MM.1S (cell line): Measurements from ENCODE around the gene SCNN1B.

ENCODE experiments used
- DNase-seq: peaks from one replicate; pipeline ENCODE4 v3.0.0-alpha.2; 2015
- H2AFZ ChIP-seq: fragments of 300-600 bp; sonication (generic); 2 replicates; pipeline ENCODE4 v1.6.0; 2016; ENCODE audit warnings: antibody characterized with exemption, low read length
- H3F3A ChIP-seq: fragments of 300-600 bp; sonication (generic); 2 replicates; pipeline ENCODE4 v1.6.1; 2016; ENCODE audit warnings: mild to moderate bottlenecking, antibody characterized with exemption, low read length, moderate library complexity, mixed read lengths; ENCODE audit not compliant: insufficient read depth
- H3K27ac ChIP-seq: fragments of 300-600 bp; sonication (generic); 2 replicates; pipeline ENCODE4 v1.5.1; 2016; ENCODE audit warnings: mild to moderate bottlenecking, low read length
- H3K27me3 ChIP-seq: fragments of 300-600 bp; sonication (generic); replicated peaks from 2 replicates; pipeline ENCODE4 v1.6.0; 2016; ENCODE audit warnings: low read length; ENCODE audit not compliant: insufficient read depth
- H3K36me3 ChIP-seq: fragments of 300-600 bp; sonication (generic); replicated peaks from 2 replicates; pipeline ENCODE4 v1.6.1; 2016; ENCODE audit warnings: mild to moderate bottlenecking, low read length, mixed read lengths; ENCODE audit not compliant: insufficient read depth
- H3K4me1 ChIP-seq: fragments of 300-600 bp; sonication (generic); 2 replicates; pipeline ENCODE4 v1.6.1; 2016; ENCODE audit warnings: low read length, mixed read lengths
- H3K4me2 ChIP-seq: fragments of 300-600 bp; sonication (generic); 2 replicates; pipeline ENCODE4 v1.6.0; 2016; ENCODE audit warnings: low read depth, low read length
- H3K4me3 ChIP-seq: fragments of 300-600 bp; sonication (generic); 2 replicates; pipeline ENCODE4 v1.5.1; 2016; ENCODE audit warnings: low read length, mixed read lengths
- H3K79me2 ChIP-seq: fragments of 300-600 bp; sonication (generic); 2 replicates; pipeline ENCODE4 v1.6.1; 2016; ENCODE audit warnings: mixed run types, low read length, mixed read lengths
- H3K9ac ChIP-seq: fragments of 300-600 bp; sonication (generic); 2 replicates; pipeline ENCODE4 v1.6.1; 2016; ENCODE audit warnings: low read length, mixed read lengths
- H3K9me2 ChIP-seq: fragments of 300-600 bp; sonication (generic); replicated peaks from 2 replicates; pipeline ENCODE4 v1.6.1; 2016; ENCODE audit warnings: mild to moderate bottlenecking, low read length, mixed read lengths; ENCODE audit not compliant: insufficient read depth
- H3K9me3 ChIP-seq: fragments of 300-600 bp; sonication (generic); replicated peaks from 2 replicates; pipeline ENCODE4 v1.6.1; 2016; ENCODE audit warnings: mild to moderate bottlenecking, low read length, mixed read lengths; ENCODE audit not compliant: insufficient read depth
- H4K20me1 ChIP-seq: fragments of 300-600 bp; sonication (generic); 2 replicates; pipeline ENCODE4 v1.6.1; 2016; ENCODE audit warnings: mild to moderate bottlenecking, low read length, moderate library complexity, mixed read lengths; ENCODE audit not compliant: insufficient read depth
- CTCF ChIP-seq: fragments of 300-600 bp; sonication (generic); IDR thresholded peaks from 2 replicates; pipeline ENCODE4 v1.5.1; 2016; ENCODE audit warnings: antibody characterized with exemption, low read length, mixed read lengths
- EZH2 ChIP-seq: fragments of 300-600 bp; sonication (generic); optimal IDR thresholded peaks from 2 replicates; pipeline ENCODE3; 2017; ENCODE audit warnings: low read depth, mild to moderate bottlenecking, antibody characterized with exemption, low read length, mixed read lengths
- EZH2phosphoT487 ChIP-seq: fragments of 300-600 bp; sonication (generic); IDR thresholded peaks from 2 replicates; pipeline ENCODE4 v1.6.1; 2018; ENCODE audit warnings: antibody characterized with exemption, low read length

The SCNN1B gene

GRCh38 chr16:23303685-23304084 is 1.6 kb downstream of the SCNN1B start:
- Histone ChIP-seq H3K27me3 (no peaks in the 10 kb centered on the region), H3K4me3 (peak overlapping the region; percentile 78), H3K36me3 (no peaks in the 10 kb centered on the region), H2AFZ (no peak overlapping the region), H3K9me2 (no peaks in the 10 kb centered on the region), H3K4me2 (peak overlapping the region; percentile 91; the same call in 1 of the 2 replicates), H3K4me1 (peaks cover 18% of the 10 kb centered on the region), H4K20me1 (no peaks in the 10 kb centered on the region), H3K27ac (no peak overlapping the region), H3K79me2 (peaks cover 64% of the 10 kb centered on the region), H3K9ac (peak overlapping the region; percentile 82; the same call in 1 of the 2 replicates), H3F3A (peaks cover 5% of the 10 kb centered on the region; the same call in 1 of the 2 replicates), H3K9me3 (no peaks in the 10 kb centered on the region)
- TF ChIP-seq CTCF (no peak), EZH2 (no peak), EZH2phosphoT487 (no peak)
- no peak for DNase-seq

GRCh38 chr16:23304620-23305019 is 2.5 kb downstream of the SCNN1B start:
- peaks cover 5% of the 10 kb centered on the region; the same call in 1 of the 2 replicates for H3F3A ChIP-seq
- H3K4me3 ChIP-seq = no peak overlapping the region
- H3K4me2 ChIP-seq = peak overlapping the region; percentile 91; the same call in 1 of the 2 replicates
- DNase-seq = no peak
- no peaks in the 10 kb centered on the region for H4K20me1 ChIP-seq
- H2AFZ ChIP-seq = no peak overlapping the region
- TF ChIP-seq EZH2 (no peak), EZH2phosphoT487 (no peak), CTCF (no peak)
- no peaks in the 10 kb centered on the region for H3K36me3 ChIP-seq
- peaks cover 18% of the 10 kb centered on the region for H3K4me1 ChIP-seq
- H3K79me2 ChIP-seq = peaks cover 73% of the 10 kb centered on the region
- no peak overlapping the region for H3K27ac ChIP-seq
- H3K9ac ChIP-seq = no peak overlapping the region
- H3K27me3 ChIP-seq = no peaks in the 10 kb centered on the region
- no peaks in the 10 kb centered on the region for H3K9me2 ChIP-seq
- H3K9me3 ChIP-seq = no peaks in the 10 kb centered on the region

GRCh38 chr16:23306199-23307100 is 4.3 kb downstream of the SCNN1B start:
- H4K20me1 ChIP-seq = no peaks in the 10 kb centered on the region
- DNase-seq = no peak

More at GRCh38 chr16:23306199-23307100, 4.3 kb downstream of the SCNN1B start:
- Histone ChIP-seq H3K9ac (no peak overlapping the region), H3K4me1 (peaks cover 16% of the 10 kb centered on the region), H3K36me3 (0 out of 2 replicates have a peak, but pooled peaks cover 3% of the 10 kb centered on the region), H2AFZ (no peak overlapping the region), H3K4me3 (no peak overlapping the region), H3K4me2 (no peak overlapping the region), H3F3A (no peaks in the 10 kb centered on the region; the same call in 1 of the 2 replicates), H3K79me2 (peaks cover 91% of the 10 kb centered on the region), H3K9me2 (no peaks in the 10 kb centered on the region), H3K9me3 (no peaks in the 10 kb centered on the region), H3K27me3 (no peaks in the 10 kb centered on the region), H3K27ac (no peak overlapping the region)
- no peak for TF ChIP-seq CTCF
- no peak for TF ChIP-seq EZH2phosphoT487
- no peak for TF ChIP-seq EZH2
